Ishikawa (cell line): Measurements from ENCODE around the gene EEF1AKMT1.

Source experiments
- CEBPB ChIP-seq: IDR thresholded peaks from 2 replicates; pipeline ENCODE4 v1.6.1; 2012
- CREB1 ChIP-seq: IDR thresholded peaks from 2 replicates; pipeline ENCODE4 v1.6.1; 2012; ENCODE audit warnings: low read depth
- EGR1 ChIP-seq: IDR thresholded peaks from 2 replicates; pipeline ENCODE4 v1.6.1; 2012
- RAD21 ChIP-seq: IDR thresholded peaks from 2 replicates; pipeline ENCODE4 v1.6.1; 2012; ENCODE audit warnings: low read depth
- REST ChIP-seq: IDR thresholded peaks from 2 replicates; pipeline ENCODE4 v1.6.1; 2012; ENCODE audit warnings: low read depth, mild to moderate bottlenecking
- USF1 ChIP-seq: IDR thresholded peaks from 2 replicates; pipeline ENCODE4 v1.6.1; 2012
- YY1 ChIP-seq: IDR thresholded peaks from 2 replicates; pipeline ENCODE4 v1.6.1; 2012; ENCODE audit warnings: low read depth
- ZBTB7A ChIP-seq: IDR thresholded peaks from 2 replicates; pipeline ENCODE4 v1.6.1; 2012; ENCODE audit warnings: low read depth

- TF ChIP-seq YY1: no peak
- TF ChIP-seq REST: no peak
- TF ChIP-seq CREB1: no peak
- no peak for TF ChIP-seq CEBPB
- no peak for TF ChIP-seq RAD21
- TF ChIP-seq USF1: no peak
- TF ChIP-seq EGR1: no peak
- no peak for TF ChIP-seq ZBTB7A
Observed at GRCh38 chr13:20769834-20770233, 3.9 kb downstream of the EEF1AKMT1 start.
